ENCODE measurements around the gene RAB11B. TPM values are rescaled to one million over a fixed set of nuclear protein-coding genes. Genes with fewer than 3 reads are reported as not detected.

RAB11B gene
- total and polyA plus RNA-seq, 4 donors, result 27.3 to 91.2 (median 45.0) TPM

DNA sequence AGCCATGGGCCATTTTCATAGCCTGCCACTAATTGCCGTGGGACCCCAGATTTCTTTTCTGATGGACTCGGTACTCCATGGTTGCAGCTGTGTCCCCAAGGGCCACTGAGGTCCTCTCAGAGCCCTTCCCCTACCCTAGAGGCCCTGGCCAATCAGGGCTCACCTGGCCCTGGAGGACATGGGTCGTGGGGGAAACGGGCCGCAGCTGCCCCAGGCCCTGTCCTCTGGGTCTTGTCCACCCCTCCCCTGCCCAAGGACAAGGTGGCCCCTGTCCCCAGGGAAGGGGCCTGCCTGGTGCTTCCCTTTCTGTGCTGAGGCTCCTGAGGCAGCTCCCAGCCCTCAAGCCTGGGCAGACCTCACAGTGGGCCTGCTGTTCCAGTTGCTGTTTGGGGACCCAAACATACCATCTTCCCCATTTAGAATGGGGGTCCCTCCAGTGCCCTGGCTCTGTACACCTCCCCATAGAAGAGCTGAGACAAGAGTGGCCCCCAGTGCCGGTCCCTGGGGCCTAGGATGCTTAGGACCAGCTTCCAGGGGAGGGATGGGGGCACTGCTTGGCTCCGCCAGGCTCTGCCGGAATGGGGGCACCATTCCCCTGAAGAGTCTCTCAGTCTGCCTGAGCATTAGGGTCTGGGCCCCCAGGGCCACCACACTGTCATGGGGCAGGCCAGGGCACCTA lies 3.2 kb downstream of the RAB11B start:
- Histone ChIP-seq H3K27me3 (ENCODE audit: control insufficient read depth in 4 of 4, insufficient read depth in 4 of 4, low read length in 3 of 4) (no peaks in the 10 kb centered on the region), H3K27ac (ENCODE audit: low read depth in 1 of 2, low read length in 2 of 2) (peak overlapping the region; percentile 36 to 47), H3K4me1 (ENCODE audit: control insufficient read depth in 4 of 4, insufficient read depth in 4 of 4, low read length in 3 of 4) (peaks cover 15 to 62% (median 48%) of the 10 kb centered on the region in 4 donors), H3K36me3 (ENCODE audit: control insufficient read depth in 4 of 4, insufficient read depth in 3 of 4, low read depth in 1 of 4, low read length in 3 of 4) (peaks cover 0 to 2% (median 0%) of the 10 kb centered on the region in 4 donors), H3K9me3 (ENCODE audit: control insufficient read depth in 4 of 4, low read length in 3 of 4) (no peaks in the 10 kb centered on the region), H3K4me3 (ENCODE audit: low read depth in 1 of 3, low read length in 3 of 3) (no peak overlapping the region), H3K9ac (ENCODE audit: low read depth in 1 of 2, low read length in 2 of 2) (no peak overlapping the region)
- TF ChIP-seq HNF4A (conservative IDR thresholded peaks at IDR 0.05) (no peak), ATF3 (IDR thresholded peaks at IDR 0.05) (no peak), NR2F2 (IDR thresholded peaks at IDR 0.05) (no peak), FOXA2 (IDR thresholded peaks at IDR 0.05) (no peak), FOXA1 (IDR thresholded peaks at IDR 0.05) (no peak), GABPA (IDR thresholded peaks at IDR 0.05 in 1 of 2, conservative IDR thresholded peaks at IDR 0.05 in 1 of 2) (no peak), RXRA (IDR thresholded peaks at IDR 0.05) (no peak), HNF4G (IDR thresholded peaks at IDR 0.05) (no peak), JUND (IDR thresholded peaks at IDR 0.05) (no peak), YY1 (IDR thresholded peaks at IDR 0.05) (no peak)
- TF ChIP-seq, protein P1, sequence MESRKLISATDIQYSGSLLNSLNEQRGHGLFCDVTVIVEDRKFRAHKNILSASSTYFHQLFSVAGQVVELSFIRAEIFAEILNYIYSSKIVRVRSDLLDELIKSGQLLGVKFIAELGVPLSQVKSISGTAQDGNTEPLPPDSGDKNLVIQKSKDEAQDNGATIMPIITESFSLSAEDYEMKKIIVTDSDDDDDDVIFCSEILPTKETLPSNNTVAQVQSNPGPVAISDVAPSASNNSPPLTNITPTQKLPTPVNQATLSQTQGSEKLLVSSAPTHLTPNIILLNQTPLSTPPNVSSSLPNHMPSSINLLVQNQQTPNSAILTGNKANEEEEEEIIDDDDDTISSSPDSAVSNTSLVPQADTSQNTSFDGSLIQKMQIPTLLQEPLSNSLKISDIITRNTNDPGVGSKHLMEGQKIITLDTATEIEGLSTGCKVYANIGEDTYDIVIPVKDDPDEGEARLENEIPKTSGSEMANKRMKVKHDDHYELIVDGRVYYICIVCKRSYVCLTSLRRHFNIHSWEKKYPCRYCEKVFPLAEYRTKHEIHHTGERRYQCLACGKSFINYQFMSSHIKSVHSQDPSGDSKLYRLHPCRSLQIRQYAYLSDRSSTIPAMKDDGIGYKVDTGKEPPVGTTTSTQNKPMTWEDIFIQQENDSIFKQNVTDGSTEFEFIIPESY (IDR thresholded peaks at IDR 0.05), result no peak
- no peak for DNase-seq (ENCODE audit: low spot score)
- 89% methylated on average over 8 of the region's 8 CpGs for WGBS

DNA sequence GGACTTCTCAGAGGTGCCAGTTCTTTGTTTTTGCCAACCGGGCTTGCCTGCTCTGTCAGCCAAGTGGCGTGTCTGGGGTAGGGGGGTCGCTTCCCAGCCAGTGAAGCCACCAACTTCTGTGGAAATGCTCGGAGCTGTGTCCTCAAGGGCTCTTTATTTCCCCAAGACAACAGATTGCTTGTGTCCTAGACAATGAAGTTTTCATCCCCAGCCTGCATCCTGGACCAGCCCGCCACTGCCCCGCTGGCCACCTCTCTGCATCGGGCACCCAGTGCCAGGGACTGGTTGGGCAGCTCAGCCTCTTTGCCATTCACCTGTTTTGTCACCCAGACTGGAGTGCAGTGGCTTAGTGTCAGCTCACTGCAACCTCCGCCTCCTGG lies 3.7 kb downstream of the RAB11B start:
- no peaks in the 10 kb centered on the region for H3K9me3 ChIP-seq (ENCODE audit: control insufficient read depth in 4 of 4, low read length in 3 of 4)
- peaks cover 15 to 62% (median 48%) of the 10 kb centered on the region in 4 donors for H3K4me1 ChIP-seq (ENCODE audit: control insufficient read depth in 4 of 4, insufficient read depth in 4 of 4, low read length in 3 of 4)
- H3K27me3 ChIP-seq (ENCODE audit: control insufficient read depth in 4 of 4, insufficient read depth in 4 of 4, low read length in 3 of 4), result no peaks in the 10 kb centered on the region
- 85% methylated on average over 8 of the region's 8 CpGs for WGBS
- H3K36me3 ChIP-seq (ENCODE audit: control insufficient read depth in 4 of 4, insufficient read depth in 3 of 4, low read depth in 1 of 4, low read length in 3 of 4), result peaks cover 0 to 2% (median 0%) of the 10 kb centered on the region in 4 donors
- peak overlapping the region; percentile 36 to 47 for H3K27ac ChIP-seq (ENCODE audit: low read depth in 1 of 2, low read length in 2 of 2)
- H3K9ac ChIP-seq (ENCODE audit: low read depth in 1 of 2, low read length in 2 of 2), result no peak overlapping the region
- H3K4me3 ChIP-seq (ENCODE audit: low read depth in 1 of 3, low read length in 3 of 3), result no peak overlapping the region
- no peak for DNase-seq (ENCODE audit: low spot score)
- TF ChIP-seq FOXA2 (IDR thresholded peaks at IDR 0.05) (no peak), FOXA1 (IDR thresholded peaks at IDR 0.05) (no peak), GABPA (IDR thresholded peaks at IDR 0.05 in 1 of 2, conservative IDR thresholded peaks at IDR 0.05 in 1 of 2) (no peak), TAF1 (conservative IDR thresholded peaks at IDR 0.05) (no peak), ATF3 (IDR thresholded peaks at IDR 0.05) (no peak), JUND (IDR thresholded peaks at IDR 0.05) (no peak), NR2F2 (IDR thresholded peaks at IDR 0.05) (no peak), YY1 (IDR thresholded peaks at IDR 0.05) (no peak), RAD21 (IDR thresholded peaks at IDR 0.05) (no peak), HNF4A (conservative IDR thresholded peaks at IDR 0.05) (no peak), MAX (IDR thresholded peaks at IDR 0.05) (no peak), RXRA (IDR thresholded peaks at IDR 0.05) (no peak), HNF4G (IDR thresholded peaks at IDR 0.05) (no peak), CTCF (IDR thresholded peaks at IDR 0.05; ENCODE audit: low read depth, low read length, missing input control) (no peak), EGR1 (IDR thresholded peaks at IDR 0.05; ENCODE audit: low read depth in 2 of 2) (no peak)
- TF ChIP-seq, protein P2, sequence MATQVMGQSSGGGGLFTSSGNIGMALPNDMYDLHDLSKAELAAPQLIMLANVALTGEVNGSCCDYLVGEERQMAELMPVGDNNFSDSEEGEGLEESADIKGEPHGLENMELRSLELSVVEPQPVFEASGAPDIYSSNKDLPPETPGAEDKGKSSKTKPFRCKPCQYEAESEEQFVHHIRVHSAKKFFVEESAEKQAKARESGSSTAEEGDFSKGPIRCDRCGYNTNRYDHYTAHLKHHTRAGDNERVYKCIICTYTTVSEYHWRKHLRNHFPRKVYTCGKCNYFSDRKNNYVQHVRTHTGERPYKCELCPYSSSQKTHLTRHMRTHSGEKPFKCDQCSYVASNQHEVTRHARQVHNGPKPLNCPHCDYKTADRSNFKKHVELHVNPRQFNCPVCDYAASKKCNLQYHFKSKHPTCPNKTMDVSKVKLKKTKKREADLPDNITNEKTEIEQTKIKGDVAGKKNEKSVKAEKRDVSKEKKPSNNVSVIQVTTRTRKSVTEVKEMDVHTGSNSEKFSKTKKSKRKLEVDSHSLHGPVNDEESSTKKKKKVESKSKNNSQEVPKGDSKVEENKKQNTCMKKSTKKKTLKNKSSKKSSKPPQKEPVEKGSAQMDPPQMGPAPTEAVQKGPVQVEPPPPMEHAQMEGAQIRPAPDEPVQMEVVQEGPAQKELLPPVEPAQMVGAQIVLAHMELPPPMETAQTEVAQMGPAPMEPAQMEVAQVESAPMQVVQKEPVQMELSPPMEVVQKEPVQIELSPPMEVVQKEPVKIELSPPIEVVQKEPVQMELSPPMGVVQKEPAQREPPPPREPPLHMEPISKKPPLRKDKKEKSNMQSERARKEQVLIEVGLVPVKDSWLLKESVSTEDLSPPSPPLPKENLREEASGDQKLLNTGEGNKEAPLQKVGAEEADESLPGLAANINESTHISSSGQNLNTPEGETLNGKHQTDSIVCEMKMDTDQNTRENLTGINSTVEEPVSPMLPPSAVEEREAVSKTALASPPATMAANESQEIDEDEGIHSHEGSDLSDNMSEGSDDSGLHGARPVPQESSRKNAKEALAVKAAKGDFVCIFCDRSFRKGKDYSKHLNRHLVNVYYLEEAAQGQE (IDR thresholded peaks at IDR 0.05), result no peak
